HepG2 (cell line): Measurements from ENCODE around the gene LAMB4. TPM values are rescaled to one million over a fixed set of nuclear protein-coding genes. Genes with fewer than 3 reads are reported as not detected.
A peak's percentile ranks its signal among the peaks of the same experiment; 100 is the strongest.

Experiments used
- ATAC-seq: fragments of 200-7000 bp; cut with Tn5 transposase; 3 replicates; pipeline ENCODE4 v1.9.1; 2020; ENCODE audit warnings: mild to moderate bottlenecking, moderate library complexity
- BruUV-seq: library from RNA; stranded (reverse); fragments of 400-500 nt; replicated peaks from 2 replicates; lab custom pipeline; 2021; lab: Mats Ljungman, UMichigan
- CTCF ChIA-PET: fragments of 300-600 bp; formaldehyde crosslinking; extraction: SDS; loops from one replicate; lab custom pipeline; 2021; ENCODE audit warnings: low total read pairs, inconsistent platforms, low intra/inter-chr PET ratio; lab: Yijun Ruan, JAX
- POLR2A ChIA-PET: fragments of 350-600 bp; sonication (Branson Sonifier 250); formaldehyde crosslinking; loops from one replicate; lab custom pipeline; 2020; ENCODE audit warnings: antibody characterized with exemption, inconsistent platforms; lab: Yijun Ruan, JAX
- DNase-seq: peaks from one replicate; pipeline ENCODE4 v3.0.0-alpha.2; 2015; ENCODE audit warnings: low spot score
- FAIRE-seq: peaks from 3 replicates; lab custom pipeline; 2011; peaks lifted over from hg19 to GRCh38; lab: Jason Lieb, UNC
- H2AFZ ChIP-seq: one replicate; pipeline ENCODE4 v1.6.1; 2011; ENCODE audit warnings: low read length, inconsistent platforms
- H3K27ac ChIP-seq: fragments of 300-600 bp; 3 replicates; pipeline ENCODE4 v1.8.0; 2011; ENCODE audit warnings: mixed run types, mild to moderate bottlenecking, mixed read lengths, low read length, inconsistent platforms; ENCODE audit not compliant: insufficient read depth; ENCODE audit errors: extremely low read length
- H3K27me3 ChIP-seq, 2 experiments: fragments of 200-600 bp in 1 of 2; 2 replicates in 1 of 2; 3 replicates in 1 of 2; pipeline versions ENCODE4 v1.6.0 to v1.8.0; 2011; ENCODE audit warnings: low read length in 2 of 2, mild to moderate bottlenecking in 2 of 2, moderate library complexity in 2 of 2, inconsistent platforms in 1 of 2; ENCODE audit not compliant: insufficient read depth in 2 of 2, control insufficient read depth in 1 of 2
- H3K36me3 ChIP-seq, 2 experiments: fragments of 200-600 bp in 1 of 2; replicated peaks in 1 of 2; 2 replicates in 1 of 2; 3 replicates in 1 of 2; pipeline versions ENCODE4 v1.5.1 to v1.8.0; 2011; ENCODE audit warnings: low read length in 2 of 2, inconsistent platforms in 1 of 2; ENCODE audit not compliant: insufficient read depth in 2 of 2, control insufficient read depth in 1 of 2
- H3K4me1 ChIP-seq: 2 replicates; pipeline ENCODE4 v1.5.1; 2012; ENCODE audit warnings: low read length, inconsistent platforms; ENCODE audit not compliant: insufficient read depth
- H3K4me2 ChIP-seq: 2 replicates; pipeline ENCODE4 v1.6.0; 2011; ENCODE audit warnings: low read depth, low read length, inconsistent platforms
- H3K4me3 ChIP-seq, 3 experiments: fragments of 200-600 bp in 1 of 3; sonication (generic), shearing (Covaris generic) in 1 of 3; replicated peaks in 1 of 3; 2 replicates each; pipeline ENCODE4 v1.5.1; 2011 to 2016; ENCODE audit warnings: low read length in 3 of 3, inconsistent platforms in 2 of 3, low read depth in 2 of 3, mild to moderate bottlenecking in 2 of 3, control low read depth in 1 of 3, mixed read lengths in 1 of 3; ENCODE audit not compliant: insufficient read depth in 1 of 3
- H3K79me2 ChIP-seq: one replicate; pipeline ENCODE4 v1.6.1; 2011; ENCODE audit warnings: low read length, inconsistent platforms; ENCODE audit not compliant: insufficient read depth
- H3K9ac ChIP-seq: 2 replicates; pipeline ENCODE4 v1.6.0; 2011; ENCODE audit warnings: mild to moderate bottlenecking, low read depth, low read length, inconsistent platforms; ENCODE audit not compliant: insufficient read depth
- H3K9me3 ChIP-seq: 2 replicates; pipeline ENCODE4 v1.5.1; 2012; ENCODE audit warnings: mild to moderate bottlenecking, low read length
- H4K20me1 ChIP-seq: 2 replicates; pipeline ENCODE4 v1.6.0; 2011; ENCODE audit warnings: inconsistent platforms, mild to moderate bottlenecking, low read length, moderate library complexity; ENCODE audit not compliant: insufficient read depth
- ARNTL ChIP-seq: sonication (generic); formaldehyde crosslinking; IDR thresholded peaks from 2 replicates; pipeline ENCODE4 v1.4.0; 2020; ENCODE audit warnings: mild to moderate bottlenecking, missing genetic modification reagents
- KDM3A ChIP-seq: IDR thresholded peaks from 2 replicates; pipeline ENCODE4 v1.6.1; 2018; ENCODE audit warnings: low read depth, missing compliant biosample characterization
- MED13 ChIP-seq: sonication (generic); formaldehyde crosslinking; IDR thresholded peaks from 2 replicates; pipeline ENCODE4 v1.5.0; 2020; ENCODE audit warnings: missing genetic modification reagents
- NONO ChIP-seq, 2 experiments: fragments of 450-650 bp in 1 of 2; sonication (generic) in 1 of 2; formaldehyde crosslinking in 1 of 2; IDR thresholded peaks in 1 of 2; conservative IDR thresholded peaks in 1 of 2; 2 replicates each; pipeline versions ENCODE4 v1.6.1 to v1.8.0; 2017 to 2022; ENCODE audit warnings: mild to moderate bottlenecking in 1 of 2, missing genetic modification reagents in 1 of 2, moderate library complexity in 1 of 2
- SUZ12 ChIP-seq: fragments of 150-350 bp; IDR thresholded peaks from 2 replicates; pipeline ENCODE4 v1.6.1; 2014; ENCODE audit warnings: low read depth, low read length
- ZKSCAN8 ChIP-seq: IDR thresholded peaks from 2 replicates; pipeline ENCODE4 v1.6.1; 2016; ENCODE audit warnings: borderline replicate concordance, missing genetic modification reagents, missing compliant biosample characterization
- ZNF143 ChIP-seq: sonication (generic); formaldehyde crosslinking; IDR thresholded peaks from 2 replicates; pipeline ENCODE4 v1.4.0; 2020; ENCODE audit warnings: missing genetic modification reagents
- ZNF282 ChIP-seq: fragments of 450-650 bp; IDR thresholded peaks from 2 replicates; pipeline ENCODE4 v1.6.1; 2018; ENCODE audit not compliant: partially characterized antibody
- ZNF326 ChIP-seq: sonication (generic); formaldehyde crosslinking; IDR thresholded peaks from 2 replicates; pipeline ENCODE4 v1.4.0; 2020; ENCODE audit warnings: missing genetic modification reagents, borderline replicate concordance
- WGBS: methylation state at CpG from one replicate; pipeline ENCODE4 v1.1.6; 2017; ENCODE audit warnings: low lambda C conversion rate; 5-methylcytosine and 5-hydroxymethylcytosine counted together
- in situ Hi-C: cut with HindIII; loops from 2 replicates; pipeline ENCODE4 v1.10.0; 2017; ENCODE audit warnings: low pct_unique_long_range_greater_than_20kb; ENCODE audit not compliant: extremely low pct_ligation_motif_present
- intact Hi-C: fragments of 100-400 bp; cut with micrococcal nuclease; formaldehyde crosslinking; loops from one replicate; pipeline ENCODE4 v1.10.0; 2022; ENCODE audit not compliant: unreplicated experiment
- polyA plus RNA-seq, 8 experiments: library from polyadenylated mRNA; depleted of rRNA in 3 of 8; stranded (reverse) in 7 of 8; unstranded in 1 of 8; fragments of >200 nt; fragmentation: Illumina TruSeq in 4 of 8; extraction: Trizol in 4 of 8; gene quantifications; 2 replicates each; pipeline versions ENCODE4 v1.2.1 to v1.2.3, GENCODE V29; 2011 to 2016; ENCODE audit warnings: low read depth in 4 of 8, missing spikeins in 1 of 8, mixed read lengths in 1 of 8; ENCODE audit not compliant: insufficient read depth in 1 of 8
- total RNA-seq, 5 experiments: library from RNA; depleted of rRNA; stranded (reverse); fragments of >200 nt; fragmentation: Illumina TruSeq; extraction: Trizol; gene quantifications; 2 replicates each; pipeline ENCODE4 v1.2.3, GENCODE V29; 2016; ENCODE audit warnings: low read depth in 1 of 5
- TF ChIP-seq, protein P1 (sequence below): sonication (generic); formaldehyde crosslinking; conservative IDR thresholded peaks from 2 replicates; pipeline ENCODE4 v1.4.0; 2020; ENCODE audit warnings: missing genetic modification reagents
- TF ChIP-seq, protein P2 (sequence below): IDR thresholded peaks from 2 replicates; pipeline ENCODE4 v1.6.1; 2012; ENCODE audit warnings: inconsistent platforms
- TF ChIP-seq, protein P3 (sequence below): sonication (generic); formaldehyde crosslinking; IDR thresholded peaks from 2 replicates; pipeline ENCODE4 v1.4.0; 2020; ENCODE audit warnings: missing genetic modification reagents
- TF ChIP-seq, protein P4 (sequence below): IDR thresholded peaks from 2 replicates; pipeline ENCODE4 v1.6.1; 2012; ENCODE audit warnings: low read depth, low read length, improper control_type of control experiment

The LAMB4 gene
- total and polyA plus RNA-seq, 2 of the 13 experiments (the other 11 are each of a cell fraction or from before 2014, with no cell fraction given), result 0.05 TPM; not detected in 1

DNA sequence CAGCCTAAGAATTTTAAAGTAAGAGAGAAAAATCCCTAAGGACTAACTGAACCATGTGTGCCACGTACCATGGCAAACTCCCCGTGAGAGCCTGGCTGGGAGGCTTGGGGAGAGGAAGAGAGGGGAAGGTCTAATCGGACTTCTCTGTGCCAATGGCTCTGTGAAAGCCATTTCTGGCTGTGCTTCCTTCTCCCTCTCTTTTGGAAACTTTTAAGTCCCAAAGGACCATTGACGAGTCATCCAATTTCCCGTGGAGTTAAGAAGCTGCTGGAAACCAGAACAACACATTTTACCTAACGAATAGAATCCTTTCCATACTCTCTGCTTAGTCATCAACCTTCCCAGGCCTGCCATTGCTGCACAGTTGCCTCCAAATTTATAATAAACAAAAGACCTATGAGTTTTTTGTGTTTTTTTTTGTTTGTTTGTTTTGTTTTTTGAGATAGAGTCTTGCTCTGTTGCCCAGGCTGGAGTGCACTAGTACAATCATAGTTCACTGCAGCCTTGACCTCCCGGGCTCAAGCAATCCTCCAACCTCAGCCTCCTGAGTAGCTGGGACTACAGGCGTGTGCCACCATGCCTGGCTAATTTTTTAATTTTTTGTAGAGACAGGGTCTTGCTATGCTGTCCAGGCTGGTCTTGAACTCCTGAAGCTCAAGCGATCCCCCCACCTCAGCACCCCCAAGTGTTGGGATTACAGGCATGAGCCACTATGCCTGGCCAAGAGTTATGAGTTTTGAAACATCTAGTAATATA lies 140.4 kb downstream of the LAMB4 start (continued):
- no peak for TF ChIP-seq MED13 (CRISPR knock-in tag)

DNA sequence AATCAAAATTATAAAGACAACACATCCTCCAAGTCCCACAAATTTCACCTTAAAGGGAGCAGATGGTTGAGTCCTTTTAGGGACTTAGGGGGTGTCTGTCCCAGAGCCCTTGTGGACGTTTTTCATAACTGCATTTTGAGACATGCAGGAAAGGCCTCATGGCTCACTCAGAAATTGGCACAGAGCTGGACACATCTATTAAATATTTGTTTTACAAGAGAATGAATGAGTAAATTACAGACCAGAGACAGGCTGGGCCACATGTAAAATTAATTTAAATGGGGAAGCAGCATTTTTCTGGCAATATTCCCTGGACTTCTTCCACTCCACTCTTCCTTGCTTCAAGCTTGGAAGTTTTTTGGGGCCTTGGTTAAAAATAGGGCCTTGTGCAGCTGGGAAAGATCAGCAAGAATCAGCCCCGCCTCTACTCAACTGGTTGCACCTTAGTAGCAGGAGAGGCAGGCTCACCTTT lies 147.2 kb downstream of the LAMB4 start:
- ChIA-PET CTCF (no interaction called here), POLR2A (interaction anchor here (0.8 to 1.3 kb wide), 2 partner anchors 20 to 32 kb away, joined by 3 read pairs; partner anchors contain the start of gene LAMB1)
- intact Hi-C loops (no loop called here), in situ Hi-C loops (no loop called here)
- Histone ChIP-seq H3K27ac (no peak overlapping the region), H3K4me2 (no peak overlapping the region), H3K9me3 (no peaks in the 10 kb centered on the region), H4K20me1 (no peaks in the 10 kb centered on the region), H3K36me3 (peaks cover 15 to 75% of the 10 kb centered on the region in 2 experiments), H3K4me3 (no peak overlapping the region), H2AFZ (no peak overlapping the region), H3K9ac (no peak overlapping the region), H3K4me1 (peaks cover 4% of the 10 kb centered on the region; the same call in 1 of the 2 replicates), H3K79me2 (no peaks in the 10 kb centered on the region), H3K27me3 (no peaks in the 10 kb centered on the region)
- peak; percentile 59; the same call in 2 of the 3 replicates for ATAC-seq
- no peak for FAIRE-seq
- 71% methylated on average over 2 of the region's 2 CpGs for WGBS
- no TSS peak for BruUV-seq
- no peak for DNase-seq
- TF ChIP-seq ZNF143 (CRISPR knock-in tag) (no peak), NONO (IDR thresholded peaks at IDR 0.05) (no peak), NONO (CRISPR knock-in tag; conservative IDR thresholded peaks at IDR 0.05) (no peak), SUZ12 (no peak), ARNTL (CRISPR knock-in tag) (no peak), ZNF326 (CRISPR knock-in tag) (no peak), ZNF282 (no peak), ZKSCAN8 (CRISPR knock-in tag) (no peak), KDM3A (CRISPR knock-in tag) (no peak)
- TF ChIP-seq, protein P1, sequence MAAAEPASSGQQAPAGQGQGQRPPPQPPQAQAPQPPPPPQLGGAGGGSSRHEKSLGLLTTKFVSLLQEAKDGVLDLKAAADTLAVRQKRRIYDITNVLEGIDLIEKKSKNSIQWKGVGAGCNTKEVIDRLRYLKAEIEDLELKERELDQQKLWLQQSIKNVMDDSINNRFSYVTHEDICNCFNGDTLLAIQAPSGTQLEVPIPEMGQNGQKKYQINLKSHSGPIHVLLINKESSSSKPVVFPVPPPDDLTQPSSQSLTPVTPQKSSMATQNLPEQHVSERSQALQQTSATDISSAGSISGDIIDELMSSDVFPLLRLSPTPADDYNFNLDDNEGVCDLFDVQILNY (CRISPR knock-in tag), result no peak
- TF ChIP-seq, protein P2, sequence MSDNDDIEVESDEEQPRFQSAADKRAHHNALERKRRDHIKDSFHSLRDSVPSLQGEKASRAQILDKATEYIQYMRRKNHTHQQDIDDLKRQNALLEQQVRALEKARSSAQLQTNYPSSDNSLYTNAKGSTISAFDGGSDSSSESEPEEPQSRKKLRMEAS, result no peak
- TF ChIP-seq, protein P3, sequence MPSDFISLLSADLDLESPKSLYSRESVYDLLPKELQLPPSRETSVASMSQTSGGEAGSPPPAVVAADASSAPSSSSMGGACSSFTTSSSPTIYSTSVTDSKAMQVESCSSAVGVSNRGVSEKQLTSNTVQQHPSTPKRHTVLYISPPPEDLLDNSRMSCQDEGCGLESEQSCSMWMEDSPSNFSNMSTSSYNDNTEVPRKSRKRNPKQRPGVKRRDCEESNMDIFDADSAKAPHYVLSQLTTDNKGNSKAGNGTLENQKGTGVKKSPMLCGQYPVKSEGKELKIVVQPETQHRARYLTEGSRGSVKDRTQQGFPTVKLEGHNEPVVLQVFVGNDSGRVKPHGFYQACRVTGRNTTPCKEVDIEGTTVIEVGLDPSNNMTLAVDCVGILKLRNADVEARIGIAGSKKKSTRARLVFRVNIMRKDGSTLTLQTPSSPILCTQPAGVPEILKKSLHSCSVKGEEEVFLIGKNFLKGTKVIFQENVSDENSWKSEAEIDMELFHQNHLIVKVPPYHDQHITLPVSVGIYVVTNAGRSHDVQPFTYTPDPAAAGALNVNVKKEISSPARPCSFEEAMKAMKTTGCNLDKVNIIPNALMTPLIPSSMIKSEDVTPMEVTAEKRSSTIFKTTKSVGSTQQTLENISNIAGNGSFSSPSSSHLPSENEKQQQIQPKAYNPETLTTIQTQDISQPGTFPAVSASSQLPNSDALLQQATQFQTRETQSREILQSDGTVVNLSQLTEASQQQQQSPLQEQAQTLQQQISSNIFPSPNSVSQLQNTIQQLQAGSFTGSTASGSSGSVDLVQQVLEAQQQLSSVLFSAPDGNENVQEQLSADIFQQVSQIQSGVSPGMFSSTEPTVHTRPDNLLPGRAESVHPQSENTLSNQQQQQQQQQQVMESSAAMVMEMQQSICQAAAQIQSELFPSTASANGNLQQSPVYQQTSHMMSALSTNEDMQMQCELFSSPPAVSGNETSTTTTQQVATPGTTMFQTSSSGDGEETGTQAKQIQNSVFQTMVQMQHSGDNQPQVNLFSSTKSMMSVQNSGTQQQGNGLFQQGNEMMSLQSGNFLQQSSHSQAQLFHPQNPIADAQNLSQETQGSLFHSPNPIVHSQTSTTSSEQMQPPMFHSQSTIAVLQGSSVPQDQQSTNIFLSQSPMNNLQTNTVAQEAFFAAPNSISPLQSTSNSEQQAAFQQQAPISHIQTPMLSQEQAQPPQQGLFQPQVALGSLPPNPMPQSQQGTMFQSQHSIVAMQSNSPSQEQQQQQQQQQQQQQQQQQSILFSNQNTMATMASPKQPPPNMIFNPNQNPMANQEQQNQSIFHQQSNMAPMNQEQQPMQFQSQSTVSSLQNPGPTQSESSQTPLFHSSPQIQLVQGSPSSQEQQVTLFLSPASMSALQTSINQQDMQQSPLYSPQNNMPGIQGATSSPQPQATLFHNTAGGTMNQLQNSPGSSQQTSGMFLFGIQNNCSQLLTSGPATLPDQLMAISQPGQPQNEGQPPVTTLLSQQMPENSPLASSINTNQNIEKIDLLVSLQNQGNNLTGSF, result no peak
- TF ChIP-seq, protein P4, sequence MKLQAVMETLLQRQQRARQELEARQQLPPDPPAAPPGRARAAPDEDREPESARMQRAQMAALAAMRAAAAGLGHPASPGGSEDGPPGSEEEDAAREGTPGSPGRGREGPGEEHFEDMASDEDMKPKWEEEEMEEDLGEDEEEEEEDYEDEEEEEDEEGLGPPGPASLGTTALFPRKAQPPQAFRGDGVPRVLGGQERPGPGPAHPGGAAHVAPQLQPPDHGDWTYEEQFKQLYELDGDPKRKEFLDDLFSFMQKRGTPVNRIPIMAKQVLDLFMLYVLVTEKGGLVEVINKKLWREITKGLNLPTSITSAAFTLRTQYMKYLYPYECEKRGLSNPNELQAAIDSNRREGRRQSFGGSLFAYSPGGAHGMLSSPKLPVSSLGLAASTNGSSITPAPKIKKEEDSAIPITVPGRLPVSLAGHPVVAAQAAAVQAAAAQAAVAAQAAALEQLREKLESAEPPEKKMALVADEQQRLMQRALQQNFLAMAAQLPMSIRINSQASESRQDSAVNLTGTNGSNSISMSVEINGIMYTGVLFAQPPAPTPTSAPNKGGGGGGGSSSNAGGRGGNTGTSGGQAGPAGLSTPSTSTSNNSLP, result no peak
